IPS-18a (cell line): ENCODE results near the gene CTBP2.
"Not testable (repeated sequence)": the region's sequence is repeated elsewhere in the genome, so short reads cannot be mapped to it uniquely, and the experiment has no call there.

Experiments
- H3K27ac ChIP-seq: one replicate; pipeline ENCODE4 v1.5.1; 2013; ENCODE audit warnings: low read length
- H3K27me3 ChIP-seq: one replicate; pipeline ENCODE4 v1.6.1; 2013; ENCODE audit warnings: mild to moderate bottlenecking, low read length; ENCODE audit not compliant: control insufficient read depth, insufficient read depth
- H3K36me3 ChIP-seq: one replicate; pipeline ENCODE4 v1.6.1; 2013; ENCODE audit warnings: low read depth, low read length; ENCODE audit not compliant: control insufficient read depth
- H3K4me1 ChIP-seq: one replicate; pipeline ENCODE4 v1.6.1; 2013; ENCODE audit warnings: low read depth, low read length; ENCODE audit not compliant: control insufficient read depth
- H3K4me3 ChIP-seq: one replicate; pipeline ENCODE4 v1.5.1; 2013; ENCODE audit warnings: low read length
- H3K9ac ChIP-seq: one replicate; pipeline ENCODE4 v1.6.1; 2013; ENCODE audit warnings: mild to moderate bottlenecking, low read length, moderate library complexity
- H3K9me3 ChIP-seq: one replicate; pipeline ENCODE4 v1.6.1; 2013; ENCODE audit warnings: low read depth, low read length; ENCODE audit not compliant: control insufficient read depth

The CTBP2 gene

DNA sequence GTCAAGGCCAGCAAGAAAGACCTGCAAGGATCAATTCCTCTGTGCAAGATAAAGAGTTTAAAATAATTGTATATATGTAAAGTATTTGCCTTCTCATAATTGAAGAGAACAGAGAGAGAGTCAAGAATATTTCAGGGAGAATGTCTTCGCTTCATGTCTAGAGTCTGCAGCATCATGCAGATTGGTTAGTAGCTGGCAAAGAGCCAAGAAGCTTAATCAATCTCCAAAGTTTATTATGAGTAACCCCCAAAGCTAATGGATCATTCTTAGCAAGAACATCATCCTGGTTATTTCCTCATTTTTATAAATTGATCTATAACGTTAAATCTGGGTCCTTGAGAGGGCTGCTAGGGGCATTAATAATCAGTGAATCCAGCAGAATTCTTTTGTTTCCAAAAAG, 38.9 kb upstream of the CTBP2 start:
- no peaks in the 10 kb centered on the region for H3K36me3 ChIP-seq
- H3K27ac ChIP-seq = no peak overlapping the region
- no peaks in the 10 kb centered on the region for H3K4me1 ChIP-seq
- H3K9me3 ChIP-seq = no peaks in the 10 kb centered on the region
- H3K4me3 ChIP-seq = no peak overlapping the region
- H3K27me3 ChIP-seq = no peaks in the 10 kb centered on the region
- H3K9ac ChIP-seq = no peak overlapping the region

DNA sequence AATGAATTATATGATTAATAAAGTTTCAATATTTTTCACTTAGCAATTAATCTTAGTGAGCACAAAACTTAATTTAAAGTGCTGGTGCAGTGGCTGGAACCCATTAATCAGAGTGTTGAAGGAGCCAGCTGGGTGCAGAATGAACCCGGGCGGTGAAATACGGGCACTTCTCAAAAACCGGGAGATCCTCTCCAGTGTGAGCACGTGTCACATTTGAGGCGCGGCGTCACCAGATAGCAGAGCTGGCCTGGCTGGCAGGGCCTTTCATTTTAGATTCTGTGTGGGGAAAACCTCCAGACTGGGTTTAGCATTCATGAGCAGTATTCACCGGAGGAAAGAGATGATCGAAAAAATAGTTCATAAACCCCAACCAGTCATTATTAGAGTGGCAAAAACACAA, 34.5 kb upstream of the CTBP2 start:
- Histone ChIP-seq H3K9ac (no peak overlapping the region), H3K4me1 (no peaks in the 10 kb centered on the region), H3K9me3 (no peaks in the 10 kb centered on the region), H3K4me3 (no peak overlapping the region), H3K27me3 (no peaks in the 10 kb centered on the region), H3K36me3 (no peaks in the 10 kb centered on the region), H3K27ac (no peak overlapping the region)

DNA sequence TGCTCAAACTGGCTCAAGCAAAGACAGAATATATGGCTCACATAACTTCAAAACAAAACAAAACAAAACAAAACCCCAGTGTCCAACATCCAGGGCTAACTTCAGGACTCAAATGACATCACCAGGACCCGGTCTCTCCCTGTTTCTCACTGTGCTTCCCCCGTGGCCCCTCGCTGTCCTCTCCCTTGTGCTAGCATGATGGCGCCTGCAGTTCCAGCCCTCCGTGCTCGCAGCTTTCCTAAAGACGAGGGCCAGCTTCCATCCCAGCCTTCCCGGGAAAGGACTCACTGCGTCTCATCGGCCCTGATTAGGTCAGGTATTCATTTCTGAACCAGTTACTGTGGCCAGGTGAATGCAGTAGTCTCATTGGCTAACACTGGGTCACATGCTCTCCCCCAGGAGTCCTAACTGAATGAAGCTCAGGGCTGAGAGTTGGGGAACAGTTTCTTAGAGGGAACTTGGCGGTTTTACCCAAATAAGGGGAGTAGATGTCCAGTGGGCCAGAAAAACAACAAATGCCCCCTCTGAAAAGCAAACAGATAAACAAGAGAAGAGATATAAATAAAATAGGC, 33.0 kb upstream of the CTBP2 start:
- H3K9ac ChIP-seq = no peak overlapping the region
- no peaks in the 10 kb centered on the region for H3K4me1 ChIP-seq
- H3K9me3 ChIP-seq = no peaks in the 10 kb centered on the region
- H3K27ac ChIP-seq = no peak overlapping the region
- H3K27me3 ChIP-seq = no peaks in the 10 kb centered on the region
- H3K4me3 ChIP-seq = no peak overlapping the region
- no peaks in the 10 kb centered on the region for H3K36me3 ChIP-seq

DNA sequence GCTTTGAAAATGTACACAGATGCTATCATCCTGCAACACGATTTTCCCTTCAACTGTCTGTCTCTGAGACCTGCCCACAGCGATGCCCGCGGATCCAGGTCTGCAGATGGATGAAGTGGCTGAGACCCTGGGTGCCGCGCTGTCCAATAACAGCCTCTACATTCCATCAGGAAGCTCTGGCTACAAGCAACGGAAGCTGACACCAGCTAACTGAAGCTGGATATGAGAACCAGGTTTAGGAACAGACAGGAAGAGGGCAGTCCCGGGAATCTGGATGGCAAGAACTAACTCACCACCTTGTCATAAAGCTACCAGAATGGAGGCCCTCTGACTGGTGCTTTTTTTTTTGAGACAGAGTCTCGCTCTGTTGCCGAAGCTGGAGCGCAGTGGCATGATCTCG, 32.3 kb upstream of the CTBP2 start:
- Histone ChIP-seq H3K9me3 (no peaks in the 10 kb centered on the region), H3K4me3 (no peak overlapping the region), H3K4me1 (no peaks in the 10 kb centered on the region), H3K9ac (no peak overlapping the region), H3K27me3 (no peaks in the 10 kb centered on the region), H3K36me3 (no peaks in the 10 kb centered on the region), H3K27ac (no peak overlapping the region)

DNA sequence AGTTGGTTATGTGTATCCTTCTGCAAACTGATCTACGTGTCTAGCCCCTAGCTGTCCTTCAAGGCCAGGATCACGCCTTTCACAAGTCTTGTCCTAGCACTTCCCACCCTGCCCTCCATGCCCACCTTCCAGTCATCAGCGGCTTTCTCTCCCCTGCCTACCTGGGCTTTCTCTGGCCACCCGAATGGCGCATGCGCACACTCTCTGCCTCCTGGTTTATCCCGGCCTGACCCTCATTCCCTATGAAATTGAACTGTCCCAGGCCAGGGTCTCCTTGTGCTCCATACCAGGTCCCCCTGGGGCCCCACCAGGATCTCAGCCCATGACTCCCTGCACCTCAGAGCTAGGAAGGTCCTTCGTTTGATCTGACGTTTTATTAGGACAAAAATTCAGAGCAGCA, 31.6 kb upstream of the CTBP2 start:
- no peaks in the 10 kb centered on the region for H3K36me3 ChIP-seq
- no peaks in the 10 kb centered on the region for H3K27me3 ChIP-seq
- no peak overlapping the region for H3K27ac ChIP-seq
- no peak overlapping the region for H3K4me3 ChIP-seq
- no peak overlapping the region for H3K9ac ChIP-seq
- H3K9me3 ChIP-seq = no peaks in the 10 kb centered on the region
- no peaks in the 10 kb centered on the region for H3K4me1 ChIP-seq

DNA sequence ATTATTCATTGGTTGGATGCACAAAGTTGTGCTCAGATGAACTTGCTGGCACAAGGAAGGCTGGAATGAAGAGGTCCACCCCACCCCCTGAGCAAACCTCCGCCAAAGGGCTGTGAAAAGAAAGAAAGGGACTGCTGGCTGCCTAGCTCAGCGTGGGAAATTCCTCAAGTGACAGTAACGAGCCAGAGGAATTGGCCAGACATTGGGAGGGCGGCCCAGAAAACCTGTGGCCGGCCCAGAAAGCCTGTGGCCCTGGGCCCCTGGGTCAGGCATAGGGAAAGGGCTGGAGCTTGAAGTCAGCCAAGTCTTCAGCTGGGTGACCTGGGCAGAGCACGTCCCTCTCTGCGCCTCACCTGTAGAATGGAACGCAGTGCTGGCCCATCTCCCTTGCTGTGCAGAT, 30.6 kb upstream of the CTBP2 start:
- Histone ChIP-seq H3K9me3 (no peaks in the 10 kb centered on the region), H3K36me3 (no peaks in the 10 kb centered on the region), H3K4me1 (no peaks in the 10 kb centered on the region), H3K9ac (no peak overlapping the region), H3K27me3 (no peaks in the 10 kb centered on the region), H3K4me3 (no peak overlapping the region), H3K27ac (no peak overlapping the region)

DNA sequence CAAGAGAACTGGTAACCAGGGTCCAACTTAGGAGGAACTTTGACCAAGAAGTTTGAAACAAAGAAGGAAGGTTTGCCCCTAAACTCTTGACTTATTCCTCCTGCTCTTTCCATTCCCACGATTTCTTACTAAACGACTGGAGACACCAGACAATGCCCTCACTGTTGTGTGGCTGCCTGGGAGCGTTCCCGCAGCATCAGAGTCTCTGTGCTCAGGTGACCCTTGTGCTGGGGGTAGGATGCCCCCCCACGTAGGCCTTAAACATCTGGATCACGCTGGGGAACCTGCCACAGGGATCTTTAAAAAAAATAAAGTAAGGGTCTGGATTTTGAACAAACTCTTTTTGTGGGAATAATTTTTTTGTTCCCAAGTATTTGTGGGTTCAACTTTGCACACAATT, 30.1 kb upstream of the CTBP2 start:
- no peak overlapping the region for H3K4me3 ChIP-seq
- no peaks in the 10 kb centered on the region for H3K36me3 ChIP-seq
- no peaks in the 10 kb centered on the region for H3K27me3 ChIP-seq
- no peaks in the 10 kb centered on the region for H3K4me1 ChIP-seq
- no peaks in the 10 kb centered on the region for H3K9me3 ChIP-seq
- no peak overlapping the region for H3K9ac ChIP-seq
- no peak overlapping the region for H3K27ac ChIP-seq

DNA sequence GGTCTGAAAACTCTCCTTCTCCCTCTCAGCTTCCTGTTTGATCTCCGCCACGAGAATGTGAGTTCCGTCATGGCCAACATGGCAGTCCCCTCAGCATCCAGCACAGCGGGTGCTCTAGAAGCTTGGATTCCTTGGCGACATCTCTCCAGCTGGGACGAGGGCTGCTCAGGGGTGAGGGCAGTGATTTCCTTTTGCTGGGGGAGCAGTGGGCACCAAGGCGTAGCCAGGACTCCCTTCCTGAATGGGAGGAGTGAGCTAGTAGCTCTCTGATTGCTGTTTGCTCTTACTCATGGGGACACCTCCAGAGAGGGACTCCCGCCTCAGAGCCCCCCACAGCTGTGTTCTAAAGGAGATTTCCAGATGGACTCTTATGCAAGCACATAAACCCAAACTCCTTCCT, 28.8 kb upstream of the CTBP2 start:
- no peak overlapping the region for H3K9ac ChIP-seq
- no peak overlapping the region for H3K4me3 ChIP-seq
- H3K9me3 ChIP-seq = no peaks in the 10 kb centered on the region
- no peaks in the 10 kb centered on the region for H3K4me1 ChIP-seq
- no peaks in the 10 kb centered on the region for H3K27me3 ChIP-seq
- H3K36me3 ChIP-seq = no peaks in the 10 kb centered on the region
- H3K27ac ChIP-seq = no peak overlapping the region

DNA sequence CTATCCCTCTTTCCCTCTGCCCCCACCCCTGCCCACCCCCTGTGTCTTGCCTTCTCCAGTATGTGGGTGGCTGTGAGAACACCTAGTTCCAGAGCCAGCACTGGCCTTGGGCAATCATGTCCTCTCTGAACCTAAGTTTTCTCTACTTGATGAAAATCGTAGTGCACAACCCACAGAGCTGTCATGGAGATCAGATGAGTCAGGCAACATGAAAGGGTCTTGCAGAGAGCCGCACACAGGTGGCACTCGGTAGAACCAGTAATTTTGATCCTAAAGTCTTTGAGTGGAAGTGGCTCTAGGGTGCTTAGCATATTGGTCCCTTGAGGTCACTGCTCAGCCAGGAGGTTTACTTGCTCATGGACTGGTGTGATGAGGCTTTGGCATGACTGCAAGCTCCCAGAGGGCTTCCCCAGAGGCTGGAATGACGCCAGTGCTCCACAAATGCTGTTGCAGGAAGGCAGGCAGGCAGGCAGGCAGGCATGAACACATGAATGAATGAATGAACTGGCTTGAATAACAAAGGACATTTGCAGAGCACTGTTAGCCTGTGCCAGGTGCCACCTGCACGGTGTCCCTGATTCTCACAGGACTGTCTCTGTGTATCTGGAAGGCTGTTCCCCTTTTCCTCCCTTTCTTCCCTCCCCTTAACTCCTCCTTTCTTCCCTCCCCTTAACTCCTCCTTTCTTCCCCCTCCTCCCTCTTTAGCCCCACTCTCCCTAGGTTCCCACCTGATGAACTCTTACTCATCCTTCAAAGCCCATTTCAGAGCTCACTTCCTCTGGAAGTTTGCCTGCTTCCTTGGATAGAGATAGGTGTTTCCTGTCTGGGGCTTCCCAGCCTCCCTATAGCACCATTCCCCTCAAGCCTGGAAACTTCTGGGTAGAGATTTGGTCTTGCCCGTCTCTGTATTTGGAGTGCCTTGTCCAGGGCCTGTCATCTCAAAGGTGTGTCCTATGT, 27.2 kb upstream of the CTBP2 start:
- no peaks in the 10 kb centered on the region for H3K4me1 ChIP-seq
- H3K9ac ChIP-seq = no peak overlapping the region
- no peak overlapping the region for H3K4me3 ChIP-seq
- no peaks in the 10 kb centered on the region for H3K9me3 ChIP-seq
- H3K36me3 ChIP-seq = no peaks in the 10 kb centered on the region
- no peak overlapping the region for H3K27ac ChIP-seq
- no peaks in the 10 kb centered on the region for H3K27me3 ChIP-seq

DNA sequence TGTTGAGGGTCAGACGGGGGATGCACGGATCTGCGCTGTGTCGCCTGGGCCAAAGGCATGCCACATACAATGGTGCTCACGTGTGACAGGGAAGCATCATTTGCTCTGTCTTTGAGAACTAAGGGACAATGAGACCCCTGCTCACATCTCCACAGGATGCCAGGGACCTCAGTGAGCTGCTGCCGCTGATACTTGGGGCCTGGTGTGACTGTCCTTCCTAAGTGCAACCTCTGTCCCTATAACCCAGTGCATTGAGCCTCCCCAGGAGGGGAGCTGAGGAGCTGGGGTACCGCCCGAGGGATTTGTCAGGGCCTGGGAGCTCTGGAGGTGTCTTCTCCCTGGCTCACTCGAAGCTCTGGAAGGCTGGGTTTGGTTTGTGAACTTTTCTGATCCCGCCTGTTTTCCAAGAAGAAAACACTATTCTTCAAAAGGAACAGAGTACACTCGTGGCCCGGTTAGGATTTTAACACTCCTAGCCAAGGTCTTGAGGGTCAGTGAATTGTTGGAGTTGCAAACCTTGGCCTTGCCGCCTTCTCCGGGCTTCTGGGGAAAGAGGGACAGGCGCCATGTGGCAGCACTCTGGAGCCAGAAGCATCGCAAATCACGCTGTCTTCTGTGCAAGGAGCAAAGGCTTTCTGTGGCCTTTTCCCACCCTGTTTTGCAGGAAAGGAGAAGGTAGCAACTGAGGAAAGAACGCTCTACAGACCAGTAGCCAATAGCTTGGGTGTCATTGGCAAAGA, 26.2 kb upstream of the CTBP2 start:
- Histone ChIP-seq H3K36me3 (no peaks in the 10 kb centered on the region), H3K4me1 (no peaks in the 10 kb centered on the region), H3K9me3 (no peaks in the 10 kb centered on the region), H3K27ac (no peak overlapping the region), H3K4me3 (no peak overlapping the region), H3K27me3 (no peaks in the 10 kb centered on the region), H3K9ac (no peak overlapping the region)

DNA sequence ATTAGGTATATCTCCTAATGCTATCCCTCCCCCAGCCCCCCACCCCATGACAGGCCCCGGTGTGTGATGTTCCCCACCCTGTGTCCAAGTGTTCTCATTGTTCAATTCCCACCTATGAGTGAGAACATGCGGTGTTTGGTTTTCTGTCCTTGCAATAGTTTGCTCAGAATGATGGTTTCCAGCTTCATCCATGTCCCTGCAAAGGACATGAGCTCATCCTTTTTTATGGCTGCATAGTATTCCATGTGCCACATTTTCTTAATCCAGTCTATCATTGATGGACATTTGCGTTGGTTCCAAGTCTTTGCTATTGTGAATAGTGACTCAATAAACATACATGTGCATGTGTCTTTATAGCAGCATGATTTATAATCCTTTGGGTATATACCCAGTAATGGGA, 18.7 kb upstream of the CTBP2 start:
- H3K9me3 ChIP-seq, H3K36me3 ChIP-seq, H3K27ac ChIP-seq, H3K27me3 ChIP-seq, H3K9ac ChIP-seq, H3K4me3 ChIP-seq, H3K4me1 ChIP-seq: not testable (repeated sequence)
